Right kidney (tissue), 1 donor: ENCODE measurements around the gene CDHR1.

Experiments
- DNase-seq: peaks from one replicate; pipeline ENCODE4 v3.0.0-alpha.2; 2016

Gene CDHR1

GRCh38 chr10:84201244-84201606 is 6.9 kb downstream of the CDHR1 start:
- no peak for DNase-seq

GRCh38 chr10:84201682-84202081 is 7.3 kb downstream of the CDHR1 start:
- no peak for DNase-seq

GRCh38 chr10:84202349-84202748 is 8.0 kb downstream of the CDHR1 start:
- DNase-seq, result no peak

GRCh38 chr10:84204122-84204521 is 9.8 kb downstream of the CDHR1 start:
- DNase-seq, result no peak

- DNase-seq, result no peak
Measured at GRCh38 chr10:84204610-84205009, 10.3 kb downstream of the CDHR1 start.

- DNase-seq, result peak; percentile 15
Measured at GRCh38 chr10:84205049-84205852, 10.9 kb downstream of the CDHR1 start.

GRCh38 chr10:84205853-84206525 is 11.7 kb downstream of the CDHR1 start:
- no peak for DNase-seq

- DNase-seq, result no peak
Measured at GRCh38 chr10:84208023-84208422, 13.7 kb downstream of the CDHR1 start.

- no peak for DNase-seq
Measured at GRCh38 chr10:84211566-84211965, 17.2 kb downstream of the CDHR1 start.

GRCh38 chr10:84212014-84212413 is 17.7 kb downstream of the CDHR1 start:
- DNase-seq, result no peak

GRCh38 chr10:84213076-84213475 is 18.7 kb downstream of the CDHR1 start:
- no peak for DNase-seq

- no peak for DNase-seq
Measured at GRCh38 chr10:84214046-84214572, 19.8 kb downstream of the CDHR1 start.

- DNase-seq, result no peak
Measured at GRCh38 chr10:84214612-84215235, 20.4 kb downstream of the CDHR1 start.

- no peak for DNase-seq
Measured at GRCh38 chr10:84216834-84217233, 22.5 kb downstream of the CDHR1 start.

- DNase-seq, result no peak
Measured at GRCh38 chr10:84217746-84218145, 23.4 kb downstream of the CDHR1 start.

- no peak for DNase-seq
Measured at GRCh38 chr10:84221916-84222315, 27.6 kb downstream of the CDHR1 start.

- DNase-seq, result peak; percentile 21
Measured at GRCh38 chr10:84224411-84225028, 30.2 kb downstream of the CDHR1 start.

GRCh38 chr10:84225427-84226173 is 31.3 kb downstream of the CDHR1 start, which contains the start of gene LRIT2:
Gene LRIT2 (minus strand): TSS chr10:84225544. CDS start chr10:84225520, 24 bp downstream.
- no peak for DNase-seq

- no peak for DNase-seq
Measured at GRCh38 chr10:84226616-84227015, 32.3 kb downstream of the CDHR1 start.

- DNase-seq, result no peak
Measured at GRCh38 chr10:84227810-84228209, 33.5 kb downstream of the CDHR1 start.

GRCh38 chr10:84230359-84230758 is 36.0 kb downstream of the CDHR1 start:
- no peak for DNase-seq

GRCh38 chr10:84232376-84232775 is 38.0 kb downstream of the CDHR1 start:
- no peak for DNase-seq
